Stomach (tissue), 4 donors: ENCODE data around the gene AFMID.

Experiments
- POLR2A ChIP-seq, 4 donors: fragments of 450-650 bp; IDR thresholded peaks; one replicate each; pipeline ENCODE4 v1.6.1; 2016; ENCODE audit warnings: antibody characterized with exemption in 4 of 4, control low read depth in 2 of 4, mild to moderate bottlenecking in 1 of 4, moderate library complexity in 1 of 4
- TF ChIP-seq, protein P1 (sequence below), 7 experiments: fragments of 450-650 bp in 4 of 7; fragments of 200-600 bp in 3 of 7; sonication (generic) in 3 of 7; IDR thresholded peaks; one replicate each; pipeline ENCODE4 v1.5.1; 2016 to 2019; ENCODE audit warnings: antibody characterized with exemption in 7 of 7, control low read depth in 2 of 7, mild to moderate bottlenecking in 1 of 7

DNA sequence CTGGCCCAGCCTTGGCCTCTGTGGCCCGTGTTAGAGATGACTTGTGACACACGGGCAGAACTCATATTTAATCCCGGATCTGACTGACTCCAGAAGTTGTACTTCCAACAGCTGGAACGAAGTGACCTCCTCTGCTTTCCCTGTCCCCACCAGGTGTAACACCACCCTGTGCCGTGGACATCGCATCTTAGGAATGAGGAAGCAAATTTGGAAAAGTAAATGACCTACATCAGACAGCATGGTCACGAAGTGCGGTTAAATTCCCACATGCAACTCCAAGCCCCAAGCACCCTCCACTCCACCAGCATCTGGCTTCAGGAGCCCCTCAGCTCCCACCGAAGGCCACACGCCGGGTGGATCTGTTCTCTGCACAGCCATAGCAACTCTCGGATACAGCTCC, 3.2 kb upstream of the AFMID start:
- TF ChIP-seq, protein P1, sequence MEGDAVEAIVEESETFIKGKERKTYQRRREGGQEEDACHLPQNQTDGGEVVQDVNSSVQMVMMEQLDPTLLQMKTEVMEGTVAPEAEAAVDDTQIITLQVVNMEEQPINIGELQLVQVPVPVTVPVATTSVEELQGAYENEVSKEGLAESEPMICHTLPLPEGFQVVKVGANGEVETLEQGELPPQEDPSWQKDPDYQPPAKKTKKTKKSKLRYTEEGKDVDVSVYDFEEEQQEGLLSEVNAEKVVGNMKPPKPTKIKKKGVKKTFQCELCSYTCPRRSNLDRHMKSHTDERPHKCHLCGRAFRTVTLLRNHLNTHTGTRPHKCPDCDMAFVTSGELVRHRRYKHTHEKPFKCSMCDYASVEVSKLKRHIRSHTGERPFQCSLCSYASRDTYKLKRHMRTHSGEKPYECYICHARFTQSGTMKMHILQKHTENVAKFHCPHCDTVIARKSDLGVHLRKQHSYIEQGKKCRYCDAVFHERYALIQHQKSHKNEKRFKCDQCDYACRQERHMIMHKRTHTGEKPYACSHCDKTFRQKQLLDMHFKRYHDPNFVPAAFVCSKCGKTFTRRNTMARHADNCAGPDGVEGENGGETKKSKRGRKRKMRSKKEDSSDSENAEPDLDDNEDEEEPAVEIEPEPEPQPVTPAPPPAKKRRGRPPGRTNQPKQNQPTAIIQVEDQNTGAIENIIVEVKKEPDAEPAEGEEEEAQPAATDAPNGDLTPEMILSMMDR (IDR thresholded peaks at IDR 0.05), result no peak
- TF ChIP-seq POLR2A (IDR thresholded peaks at IDR 0.05), result no peak
